Tibial artery (tissue), 4 donors: Measurements from ENCODE around the gene LINC00305.

ENCODE experiments used
- DNase-seq, 2 donors: peaks; one replicate each; pipeline ENCODE4 v3.0.0-alpha.2; 2019
- H3K27ac ChIP-seq, 2 donors: fragments of 200-600 bp; sonication (generic) in 1 of 2; 1 replicate in 1 of 2; 2 replicates in 1 of 2; pipeline ENCODE4 v1.5.1; 2018 to 2019; ENCODE audit warnings: mild to moderate bottlenecking in 1 of 2
- H3K27me3 ChIP-seq, 2 donors: fragments of 200-600 bp; sonication (generic) in 1 of 2; one replicate each; pipeline versions ENCODE4 v1.5.1 to v1.6.0; 2016 to 2019
- H3K36me3 ChIP-seq, 3 donors: fragments of 200-600 bp; sonication (generic) in 2 of 3; one replicate each; pipeline ENCODE4 v1.5.1; 2016 to 2019; ENCODE audit warnings: mild to moderate bottlenecking in 2 of 3
- H3K4me1 ChIP-seq, 4 donors: fragments of 200-600 bp; sonication (generic) in 2 of 4; 1 replicate in 3 of 4; 2 replicates in 1 of 4; pipeline ENCODE4 v1.5.1; 2016 to 2019
- H3K4me3 ChIP-seq, 2 donors: fragments of 200-600 bp; sonication (generic) in 1 of 2; 1 replicate in 1 of 2; 2 replicates in 1 of 2; pipeline ENCODE4 v1.5.1; 2018 to 2019; ENCODE audit warnings: mild to moderate bottlenecking in 2 of 2
- H3K9me3 ChIP-seq, 3 donors: fragments of 200-600 bp; sonication (generic) in 1 of 3; one replicate each; pipeline ENCODE4 v1.5.1; 2016 to 2019
- CTCF ChIP-seq, 2 experiments: fragments of 200-600 bp in 1 of 2; fragments of 450-650 bp in 1 of 2; IDR thresholded peaks; one replicate each; pipeline ENCODE4 v1.5.1; 2017 to 2019; ENCODE audit warnings: antibody characterized with exemption in 2 of 2, mild to moderate bottlenecking in 1 of 2, moderate library complexity in 1 of 2
- intact Hi-C: fragments of 100-400 bp; cut with DNase I; formaldehyde crosslinking; loops from one replicate; pipeline ENCODE4 v1.15.0; 2023; ENCODE audit warnings: low total_unique reads

LINC00305 gene

GRCh38 chr18:64115881-64116280 lies 33.0 kb downstream of the LINC00305 start:
- Histone ChIP-seq H3K9me3 (no peaks in the 10 kb centered on the region), H3K4me1 (no peaks in the 10 kb centered on the region), H3K27ac (no peak overlapping the region), H3K4me3 (no peak overlapping the region), H3K27me3 (no peaks in the 10 kb centered on the region), H3K36me3 (no peaks in the 10 kb centered on the region)
- intact Hi-C loops: no loop called here
- no peak for TF ChIP-seq CTCF (IDR thresholded peaks at IDR 0.05)
- DNase-seq: no peak

GRCh38 chr18:64111950-64112349 lies 36.9 kb downstream of the LINC00305 start:
- TF ChIP-seq CTCF (IDR thresholded peaks at IDR 0.05): no peak
- no peaks in the 10 kb centered on the region for H3K27me3 ChIP-seq
- H3K27ac ChIP-seq: no peak overlapping the region
- H3K4me1 ChIP-seq: no peaks in the 10 kb centered on the region
- H3K9me3 ChIP-seq: no peaks in the 10 kb centered on the region
- intact Hi-C loops: no loop called here
- H3K36me3 ChIP-seq: no peaks in the 10 kb centered on the region
- DNase-seq: no peak
- no peak overlapping the region for H3K4me3 ChIP-seq

GRCh38 chr18:64110692-64111480 lies 38.0 kb downstream of the LINC00305 start:
- Histone ChIP-seq H3K9me3 (no peaks in the 10 kb centered on the region), H3K27ac (no peak overlapping the region), H3K27me3 (no peaks in the 10 kb centered on the region), H3K4me1 (no peaks in the 10 kb centered on the region), H3K36me3 (no peaks in the 10 kb centered on the region), H3K4me3 (no peak overlapping the region)
- TF ChIP-seq CTCF (IDR thresholded peaks at IDR 0.05): no peak
- intact Hi-C loops: no loop called here
- DNase-seq: no peak

- DNase-seq: no peak
- Histone ChIP-seq H3K27ac (no peak overlapping the region), H3K27me3 (no peaks in the 10 kb centered on the region), H3K9me3 (no peaks in the 10 kb centered on the region), H3K4me1 (no peaks in the 10 kb centered on the region), H3K36me3 (no peaks in the 10 kb centered on the region), H3K4me3 (no peak overlapping the region)
- no peak for TF ChIP-seq CTCF (IDR thresholded peaks at IDR 0.05)
- intact Hi-C loops: no loop called here
These were observed 44.9 kb downstream of the LINC00305 start for GRCh38 chr18:64103986-64104385.

- intact Hi-C loops: no loop called here
- no peaks in the 10 kb centered on the region for H3K27me3 ChIP-seq
- TF ChIP-seq CTCF (IDR thresholded peaks at IDR 0.05): no peak
- H3K9me3 ChIP-seq: no peaks in the 10 kb centered on the region
- no peaks in the 10 kb centered on the region for H3K4me1 ChIP-seq
- H3K4me3 ChIP-seq: no peak overlapping the region
- H3K27ac ChIP-seq: no peak overlapping the region
- no peaks in the 10 kb centered on the region for H3K36me3 ChIP-seq
- DNase-seq: no peak
These were observed 48.6 kb downstream of the LINC00305 start for GRCh38 chr18:64100116-64100922.
